ENCODE measurements around the gene DNAJB5.

The DNAJB5 gene

GRCh38 chr9:34985311-34985899 is 4.1 kb upstream of the DNAJB5 start:
- no peak for FAIRE-seq

- no peak for FAIRE-seq
These were observed 3.0 kb upstream of the DNAJB5 start for GRCh38 chr9:34986540-34987047.

- FAIRE-seq = no peak
These were observed 2.2 kb upstream of the DNAJB5 start for GRCh38 chr9:34987160-34987901.

GRCh38 chr9:34988218-34989002 is 1.1 kb upstream of the DNAJB5 start:
- FAIRE-seq = no peak

- no peak for FAIRE-seq
These were observed 546 bp downstream of the DNAJB5 start for GRCh38 chr9:34989946-34990635.

- no peak for FAIRE-seq
These were observed 1.5 kb downstream of the DNAJB5 start for GRCh38 chr9:34990908-34991606.

- FAIRE-seq = no peak
These were observed 2.2 kb downstream of the DNAJB5 start for GRCh38 chr9:34991607-34992375.

GRCh38 chr9:34992376-34992951 is 2.9 kb downstream of the DNAJB5 start:
- FAIRE-seq = no peak

GRCh38 chr9:34993502-34994259 is 4.1 kb downstream of the DNAJB5 start:
- no peak for FAIRE-seq

GRCh38 chr9:34994260-34994899 is 4.8 kb downstream of the DNAJB5 start:
- FAIRE-seq = no peak

GRCh38 chr9:34994900-34995669 is 5.5 kb downstream of the DNAJB5 start:
- no peak for FAIRE-seq

- no peak for FAIRE-seq
These were observed 6.1 kb downstream of the DNAJB5 start for GRCh38 chr9:34995670-34996060.

GRCh38 chr9:34996181-34996904 is 6.8 kb downstream of the DNAJB5 start:
- no peak for FAIRE-seq

GRCh38 chr9:34996905-34997279 is 7.3 kb downstream of the DNAJB5 start:
- no peak for FAIRE-seq

- no peak for FAIRE-seq
These were observed 7.8 kb downstream of the DNAJB5 start for GRCh38 chr9:34997379-34997781.

GRCh38 chr9:34998266-34998665 is 8.7 kb downstream of the DNAJB5 start:
- no peak for FAIRE-seq

GRCh38 chr9:34999576-34999975 is 10.0 kb downstream of the DNAJB5 start:
- no peak for FAIRE-seq

GRCh38 chr9:35000535-35001284 is 11.2 kb downstream of the DNAJB5 start:
- no peak for FAIRE-seq

Measured in colon (tissue), 2 donors.